ENCODE measurements around the gene ZMYM4.

- TF ChIP-seq POLR2A (IDR thresholded peaks at IDR 0.05) (no peak), CTCF (IDR thresholded peaks at IDR 0.05) (no peak)
Measured at GRCh38 chr1:35361638-35362037, 93.1 kb downstream of the ZMYM4 start.

Measured in stomach (tissue), 4 donors.